Limb (tissue), 2 donors: ENCODE results near the gene DDAH2.

ENCODE experiments used
- DNase-seq, 2 donors: peaks; one replicate each; pipeline ENCODE4 v3.0.0-alpha.2; 2016; ENCODE audit errors: extremely low spot score in 2 of 2

Gene DDAH2, protein sequence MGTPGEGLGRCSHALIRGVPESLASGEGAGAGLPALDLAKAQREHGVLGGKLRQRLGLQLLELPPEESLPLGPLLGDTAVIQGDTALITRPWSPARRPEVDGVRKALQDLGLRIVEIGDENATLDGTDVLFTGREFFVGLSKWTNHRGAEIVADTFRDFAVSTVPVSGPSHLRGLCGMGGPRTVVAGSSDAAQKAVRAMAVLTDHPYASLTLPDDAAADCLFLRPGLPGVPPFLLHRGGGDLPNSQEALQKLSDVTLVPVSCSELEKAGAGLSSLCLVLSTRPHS

DNA sequence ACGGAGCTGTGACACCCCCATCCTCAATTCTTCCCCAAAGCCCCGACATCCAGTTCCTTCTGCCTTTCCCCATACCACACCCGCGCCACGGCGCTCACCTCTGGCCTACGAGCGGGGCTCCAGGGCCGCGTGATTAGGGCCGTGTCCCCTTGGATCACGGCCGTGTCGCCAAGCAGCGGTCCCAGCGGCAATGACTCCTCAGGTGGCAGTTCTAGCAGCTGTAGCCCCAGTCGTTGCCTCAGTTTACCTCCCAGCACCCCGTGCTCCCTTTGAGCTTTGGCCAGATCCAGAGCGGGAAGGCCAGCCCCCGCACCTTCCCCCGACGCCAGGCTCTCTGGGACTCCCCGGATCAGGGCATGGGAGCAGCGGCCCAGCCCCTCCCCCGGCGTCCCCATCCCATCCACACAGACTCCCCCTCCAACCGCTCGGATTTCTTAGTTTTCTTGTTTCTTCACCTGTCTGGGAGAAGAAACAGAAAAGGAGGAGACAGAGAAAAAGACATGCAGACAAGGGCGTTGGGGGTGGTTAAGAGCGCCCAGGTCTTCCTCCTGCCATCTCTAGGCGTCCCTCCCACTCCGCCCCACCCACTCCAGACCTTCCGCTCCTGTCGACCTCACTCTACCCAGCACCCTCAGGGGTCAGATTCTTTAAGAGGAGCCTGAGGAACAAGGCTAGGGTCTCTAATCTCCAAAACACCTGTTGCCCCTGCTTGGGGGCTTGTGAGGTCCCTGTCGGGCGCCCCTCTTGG is at the start of gene DDAH2:
Gene DDAH2, minus strand, starts transcription at position 533 of the 748 bp plus-strand sequence. Its CDS starts 138 bp downstream, at position 395.
- DNase-seq = no peak

GRCh38 chr6:31778193-31778592 is 49.1 kb upstream of the DDAH2 start:
- no peak for DNase-seq

DNA sequence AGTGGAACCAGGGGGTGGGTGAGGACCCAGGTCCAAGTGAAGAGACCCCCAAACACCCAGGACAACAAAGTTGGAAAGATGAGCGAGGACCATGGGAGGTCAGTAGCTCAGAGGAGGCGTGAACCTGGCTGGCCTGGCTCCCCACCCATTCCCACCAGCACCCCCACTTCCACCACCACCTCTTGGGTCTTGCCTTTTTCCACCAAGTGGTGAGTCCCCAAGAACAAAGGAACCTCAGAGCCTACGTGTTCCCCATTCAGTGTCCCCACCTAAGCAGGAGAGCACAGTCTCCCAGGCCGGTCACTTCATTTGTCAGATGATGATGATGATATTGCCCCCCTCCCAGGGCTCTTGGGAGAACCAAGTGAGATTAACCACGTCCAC is 48.6 kb upstream of the DDAH2 start:
- DNase-seq = no peak

- DNase-seq = peak; percentile 7 to 56
These were observed 48.0 kb upstream of the DDAH2 start, which contains the start of gene VWA7 for GRCh38 chr6:31776989-31777666. TSS of gene VWA7 (minus strand) at chr6:31777328. CDS start at chr6:31776779, 549 bp downstream.

DNA sequence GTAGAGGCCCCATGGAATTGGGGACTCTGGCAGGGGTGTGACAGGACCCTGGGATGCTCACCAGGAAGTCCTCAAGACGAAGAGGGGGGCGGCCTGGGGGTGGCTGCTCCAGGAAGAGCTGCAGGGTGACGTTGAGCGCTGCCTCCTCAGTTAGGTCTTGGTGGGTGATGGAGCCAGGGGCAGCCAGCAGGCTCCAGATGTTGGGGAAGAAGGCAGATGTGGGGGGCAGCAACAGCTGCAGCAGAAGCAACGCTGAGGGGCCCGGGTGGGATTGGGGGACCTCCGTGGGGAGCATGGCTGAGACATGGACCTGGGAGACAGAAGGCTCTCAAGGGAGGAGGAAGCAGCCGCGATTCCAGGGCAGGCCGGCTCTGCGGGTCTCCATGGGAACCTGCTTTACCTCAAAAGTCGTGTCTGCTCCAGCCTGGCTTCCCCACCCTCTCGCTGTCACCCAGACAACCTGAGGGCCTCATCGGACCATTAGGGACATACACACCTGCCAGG is 47.4 kb upstream of the DDAH2 start:
- DNase-seq = no peak

GRCh38 chr6:31775633-31776484 is 46.8 kb upstream of the DDAH2 start:
- DNase-seq = no peak

GRCh38 chr6:31775184-31775583 is 46.1 kb upstream of the DDAH2 start:
- no peak for DNase-seq

GRCh38 chr6:31771992-31772358 is 42.9 kb upstream of the DDAH2 start:
- DNase-seq = no peak

DNA sequence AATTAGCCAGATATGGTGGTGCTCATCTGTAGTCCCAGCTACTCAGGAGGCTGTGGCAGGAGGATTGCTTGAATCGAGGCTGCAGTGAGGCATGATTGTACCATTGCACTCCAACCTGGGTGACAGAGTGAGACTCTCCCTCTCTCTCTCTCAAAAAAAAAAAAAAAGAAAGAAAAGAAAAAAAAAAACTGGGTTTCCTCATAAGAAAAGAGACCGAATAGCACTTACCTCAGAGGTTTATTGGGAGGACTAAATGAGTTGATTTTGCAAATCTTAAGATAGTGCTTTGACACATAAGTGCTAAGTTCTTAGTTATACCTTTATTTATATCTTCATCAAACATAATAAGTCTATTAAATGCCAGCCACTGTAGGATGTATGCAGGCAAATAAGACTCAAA is 41.8 kb upstream of the DDAH2 start:
- DNase-seq = no peak

GRCh38 chr6:31769684-31770371 is 40.7 kb upstream of the DDAH2 start:
- DNase-seq = no peak

- DNase-seq = no peak
These were observed 39.5 kb upstream of the DDAH2 start for GRCh38 chr6:31768363-31769257.

GRCh38 chr6:31767096-31767645 is 38.1 kb upstream of the DDAH2 start:
- DNase-seq = no peak

DNA sequence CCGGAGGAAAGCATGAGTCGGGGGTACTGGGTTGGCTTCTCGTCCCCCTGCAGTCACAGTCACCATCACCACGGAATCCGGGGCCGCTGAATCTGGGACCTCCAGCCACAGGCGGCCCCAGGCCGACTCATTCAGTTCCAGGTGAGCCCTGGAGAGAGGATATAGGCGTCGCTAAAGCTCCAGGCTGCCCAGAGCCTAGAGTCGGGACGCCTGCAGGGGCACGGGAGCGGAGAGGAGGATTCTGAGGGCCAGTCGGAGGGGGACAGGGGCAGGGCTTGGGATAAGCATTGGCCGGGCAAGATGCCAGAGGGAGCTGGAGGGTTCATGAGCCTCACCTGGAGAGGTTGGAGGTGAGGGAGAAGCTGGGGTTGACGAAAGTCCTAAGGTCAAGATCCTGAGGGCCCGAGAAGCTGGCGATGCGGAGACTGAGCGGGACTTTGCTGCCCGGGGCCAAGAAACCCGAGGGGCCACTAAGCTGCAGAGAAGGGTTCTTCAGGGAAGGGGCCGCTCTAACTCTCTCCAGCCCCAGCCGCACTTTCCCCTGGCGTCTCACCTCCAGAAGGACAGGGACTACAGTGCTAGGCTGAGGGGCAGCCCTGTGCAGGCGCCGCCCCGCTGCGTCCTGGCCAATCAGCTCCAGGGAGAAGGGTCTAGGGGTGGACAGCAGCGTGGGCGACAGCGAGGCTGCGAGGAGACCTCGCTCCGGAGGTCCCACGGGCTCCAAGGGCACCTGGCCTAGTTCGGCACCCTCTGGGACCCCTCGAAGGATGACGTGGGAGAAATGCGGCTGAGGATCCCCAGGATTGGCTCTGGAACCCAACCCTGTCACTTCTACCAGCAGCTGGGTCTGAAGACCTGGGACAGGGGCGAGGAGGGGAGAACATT is 37.1 kb upstream of the DDAH2 start:
- DNase-seq = no peak

- no peak for DNase-seq
These were observed 36.4 kb upstream of the DDAH2 start for GRCh38 chr6:31765559-31765909.

DNA sequence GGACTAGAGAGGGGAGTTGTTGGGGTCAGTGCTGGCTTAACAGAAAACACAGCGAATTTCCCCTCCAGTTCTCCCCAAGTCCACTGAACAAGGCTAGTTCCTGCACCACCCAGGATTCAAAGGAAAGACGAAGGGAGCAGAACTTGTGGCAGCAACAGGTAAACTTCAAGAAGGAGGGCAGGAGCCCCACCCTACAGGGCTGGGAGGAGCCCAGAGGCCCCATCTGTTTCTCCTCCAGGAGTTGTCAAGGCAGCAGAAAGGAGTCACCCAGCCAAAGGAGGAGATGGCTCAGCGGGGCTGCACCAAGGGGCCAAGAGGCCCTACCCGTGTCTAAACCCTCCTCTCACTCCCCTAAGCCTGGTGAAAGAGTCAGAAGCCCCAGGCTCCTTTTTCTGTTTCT is 35.1 kb upstream of the DDAH2 start:
- no peak for DNase-seq

DNA sequence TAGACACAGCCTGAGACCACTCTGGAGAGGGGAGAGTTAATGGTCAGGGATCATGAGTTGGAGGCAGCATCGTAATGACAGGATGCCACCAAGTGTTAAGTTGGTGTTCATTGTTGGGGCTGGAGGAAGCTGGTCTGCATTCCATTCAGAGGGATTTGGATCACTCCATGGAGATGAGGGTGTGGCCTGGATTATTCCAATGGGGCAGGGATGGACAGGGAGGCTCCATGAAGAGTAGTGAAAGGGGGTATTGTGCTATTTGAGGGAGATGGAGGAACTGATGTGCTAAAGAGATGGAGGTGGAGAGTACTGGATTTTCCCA is 34.5 kb upstream of the DDAH2 start:
- peak in 1 of 2 donors; percentile 33 for DNase-seq

- no peak for DNase-seq
These were observed 33.9 kb upstream of the DDAH2 start for GRCh38 chr6:31762878-31763618.

DNA sequence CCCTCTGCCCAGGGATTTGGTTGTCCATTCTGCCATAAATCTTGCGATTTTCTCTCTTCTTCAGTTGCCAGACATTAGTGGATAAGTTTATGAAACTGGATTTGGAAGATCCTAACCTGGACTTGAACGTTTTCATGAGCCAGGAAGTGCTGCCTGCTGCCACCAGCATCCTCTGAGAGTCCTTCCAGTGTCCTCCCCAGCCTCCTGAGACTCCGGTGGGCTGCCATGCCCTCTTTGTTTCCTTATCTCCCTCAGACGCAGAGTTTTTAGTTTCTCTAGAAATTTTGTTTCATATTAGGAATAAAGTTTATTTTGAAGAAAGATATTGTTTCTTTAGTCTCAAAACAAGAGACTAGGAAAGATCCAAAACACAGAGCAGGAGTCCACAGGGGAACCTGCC is 33.3 kb upstream of the DDAH2 start, which contains the start of gene SAPCD1:
Gene SAPCD1, plus strand, starts transcription at position 301 of the 400 bp plus-strand sequence. CDS start 399 bp downstream, outside the sequence.
- DNase-seq = no peak
